ENCODE results near the gene DXO.
A peak's percentile ranks its signal among the peaks of the same experiment; 100 is the strongest.
"Not testable (repeated sequence)": the region's sequence is repeated elsewhere in the genome, so short reads cannot be mapped to it uniquely, and the experiment has no call there.

DXO gene

DNA sequence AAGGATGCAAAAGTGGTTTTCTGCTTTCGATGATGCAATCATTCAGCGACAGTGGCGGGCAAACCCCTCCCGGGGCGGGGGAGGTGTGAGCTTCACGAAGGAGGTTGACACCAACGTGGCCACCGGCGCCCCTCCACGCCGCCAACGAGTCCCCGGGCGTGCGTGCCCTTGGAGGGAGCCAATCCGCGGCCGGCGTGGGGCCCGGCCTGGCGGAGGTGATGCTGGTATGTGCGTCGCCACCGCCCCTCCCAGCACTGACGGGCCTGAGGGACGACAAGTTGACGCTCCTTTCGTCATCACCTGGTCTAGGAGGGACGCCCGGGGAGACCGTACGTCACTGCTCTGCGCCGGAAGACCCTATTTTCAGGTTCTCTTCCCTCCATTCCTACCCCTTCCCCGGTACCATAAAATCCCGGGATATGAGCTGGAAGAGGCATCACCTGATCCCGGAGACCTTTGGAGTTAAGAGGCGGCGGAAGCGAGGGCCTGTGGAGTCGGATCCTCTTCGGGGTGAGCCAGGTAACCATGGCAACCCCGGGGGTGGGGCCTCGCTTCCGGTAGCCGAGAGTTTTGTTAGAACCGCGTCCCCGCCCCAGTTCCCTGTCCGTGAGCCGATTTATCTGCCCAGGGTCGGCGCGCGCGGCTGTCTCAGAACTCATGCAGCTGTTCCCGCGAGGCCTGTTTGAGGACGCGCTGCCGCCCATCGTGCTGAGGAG is at the start of gene DXO:
TSS of gene DXO (minus strand) at position 146 of the 716 bp plus-strand sequence. CDS start 463 bp downstream, outside the sequence.
- peak; percentile 96 for DNase-seq (ENCODE audit: low read depth in 2 of 2)

DNA sequence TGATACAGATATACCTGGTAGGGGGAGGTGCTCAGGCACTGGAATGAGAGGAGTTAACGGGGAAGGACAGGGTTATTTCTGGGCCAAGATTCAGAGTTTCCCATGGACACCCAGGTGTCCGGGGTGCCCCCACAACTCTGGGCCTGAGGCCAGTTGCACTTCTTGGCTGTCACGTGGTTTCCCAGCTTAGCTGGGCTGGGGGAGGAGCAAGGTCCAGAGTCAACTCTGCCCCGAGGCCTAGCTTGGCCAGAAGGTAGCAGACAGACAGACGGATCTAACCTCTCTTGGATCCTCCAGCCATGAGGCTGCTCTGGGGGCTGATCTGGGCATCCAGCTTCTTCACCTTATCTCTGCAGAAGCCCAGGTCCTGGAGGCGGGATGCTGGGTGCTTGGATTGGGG is 42.6 kb upstream of the DXO start, which contains the start of gene C4B:
TSS of gene C4B (plus strand) at position 249 of the 400 bp plus-strand sequence. CDS start at position 300, 51 bp downstream.
- DNase-seq (ENCODE audit: low read depth in 2 of 2) = not testable (repeated sequence)

DNA sequence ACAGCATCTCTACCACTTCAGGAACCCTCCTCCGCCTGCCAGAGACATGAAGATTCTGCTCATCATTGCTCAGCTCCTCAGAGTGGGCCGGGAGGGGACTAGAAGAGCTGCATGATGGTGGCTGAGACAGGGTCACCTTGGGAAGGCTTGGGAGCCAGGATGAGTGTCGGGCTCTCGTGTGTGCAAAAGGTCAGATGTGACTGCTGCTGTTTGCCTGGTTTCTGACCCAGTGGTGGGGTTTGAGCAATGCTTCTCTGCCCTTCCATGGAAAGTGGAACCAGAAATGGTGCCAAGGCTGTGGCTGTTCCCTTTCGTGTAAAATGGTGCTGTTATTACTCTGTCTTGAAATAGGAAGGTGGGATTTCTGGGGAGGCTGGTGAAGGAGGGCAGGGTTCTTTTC is 41.8 kb upstream of the DXO start:
- not testable (repeated sequence) for DNase-seq (ENCODE audit: low read depth in 2 of 2)

DNA sequence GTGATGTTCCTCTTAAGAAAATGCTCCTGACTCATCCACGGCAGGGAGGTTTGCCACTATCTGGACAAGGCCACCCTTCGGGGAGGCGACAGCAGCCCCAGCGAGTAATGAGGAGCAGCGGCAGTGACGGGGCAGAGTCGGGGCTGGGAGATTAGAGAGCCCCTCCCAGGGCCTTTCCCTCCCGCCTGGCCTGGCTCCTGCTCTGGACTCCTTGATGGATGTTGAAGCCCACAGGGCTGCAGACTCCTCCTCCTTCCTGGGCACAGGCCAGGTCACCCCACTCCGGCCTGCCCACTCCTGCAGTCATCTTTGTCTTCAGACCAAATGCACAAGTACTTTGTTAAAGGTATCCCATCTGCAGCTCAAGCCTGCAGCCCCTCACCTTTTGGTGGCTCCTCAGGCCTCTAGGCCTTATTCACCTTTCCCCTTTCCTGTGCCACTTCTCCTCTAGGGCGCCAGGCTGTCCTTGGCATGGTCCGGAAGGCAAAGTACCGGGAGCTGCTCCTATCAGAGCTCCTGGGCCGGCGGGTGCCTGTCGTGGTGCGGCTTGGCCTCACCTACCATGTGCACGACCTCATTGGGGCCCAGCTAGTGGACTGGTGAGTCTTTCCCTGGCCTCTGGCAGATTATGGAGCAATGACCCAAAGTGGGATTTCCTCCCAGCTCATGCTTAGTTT is 41.1 kb upstream of the DXO start:
- not testable (repeated sequence) for DNase-seq (ENCODE audit: low read depth in 2 of 2)

DNA sequence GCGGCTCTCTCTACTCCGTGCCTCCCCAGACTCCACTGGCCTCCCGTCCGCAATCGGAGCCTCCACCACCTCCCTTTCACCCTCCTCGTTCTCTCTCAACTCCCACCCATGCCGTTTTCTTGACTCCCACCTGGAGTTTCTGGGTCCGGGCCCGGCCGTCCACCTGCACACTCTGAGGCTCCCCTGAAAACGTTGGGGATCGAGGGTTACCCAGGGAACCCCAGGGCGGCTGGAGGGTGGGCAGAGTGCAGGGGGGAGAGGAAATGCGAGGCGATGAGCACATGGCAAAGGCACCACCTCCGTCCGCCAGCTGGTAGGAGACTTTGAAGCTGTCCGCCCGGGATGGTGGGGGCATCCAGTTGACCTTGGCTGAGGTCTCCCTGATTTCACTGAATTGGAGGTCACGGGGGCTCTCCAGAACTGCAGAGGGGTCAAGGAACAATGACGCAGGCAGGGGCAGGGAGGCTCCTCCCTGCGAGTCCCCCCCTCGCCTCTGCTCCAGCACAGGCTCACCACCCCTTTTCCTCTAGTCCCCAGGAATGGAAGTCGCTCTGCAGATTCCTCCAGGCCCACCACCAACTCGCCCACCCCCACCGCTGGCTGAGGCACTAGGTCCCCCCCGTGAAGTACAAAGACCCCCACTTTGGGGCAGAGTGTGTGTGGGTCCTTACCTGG is 39.1 kb upstream of the DXO start:
- DNase-seq (ENCODE audit: low read depth in 2 of 2) = not testable (repeated sequence)

GRCh38 chr6:32009537-32009936 is 37.6 kb upstream of the DXO start:
- DNase-seq (ENCODE audit: low read depth in 2 of 2) = not testable (repeated sequence)

DNA sequence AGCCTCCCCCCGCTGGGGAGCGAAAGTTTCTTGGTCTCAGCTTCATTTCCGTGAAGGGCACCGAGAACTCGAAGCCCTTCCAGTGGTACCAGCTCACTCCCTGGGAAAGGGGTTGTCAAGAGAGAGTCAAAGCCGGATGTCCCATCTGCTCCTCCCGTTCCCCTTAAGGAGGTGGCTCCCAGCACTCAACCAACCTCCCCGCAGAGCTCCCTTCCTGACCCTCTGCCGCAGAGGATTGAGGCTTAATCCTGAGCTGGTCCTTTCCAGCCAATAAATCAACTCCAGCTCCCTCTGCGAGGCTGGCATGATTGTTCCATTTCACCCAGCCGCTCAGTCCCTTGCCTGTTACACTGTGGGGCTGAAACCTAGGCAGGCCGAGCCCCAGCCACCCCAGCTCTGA is 36.7 kb upstream of the DXO start:
- not testable (repeated sequence) for DNase-seq (ENCODE audit: low read depth in 2 of 2)

GRCh38 chr6:32008037-32008436 is 36.1 kb upstream of the DXO start:
- DNase-seq (ENCODE audit: low read depth in 2 of 2) = not testable (repeated sequence)

DNA sequence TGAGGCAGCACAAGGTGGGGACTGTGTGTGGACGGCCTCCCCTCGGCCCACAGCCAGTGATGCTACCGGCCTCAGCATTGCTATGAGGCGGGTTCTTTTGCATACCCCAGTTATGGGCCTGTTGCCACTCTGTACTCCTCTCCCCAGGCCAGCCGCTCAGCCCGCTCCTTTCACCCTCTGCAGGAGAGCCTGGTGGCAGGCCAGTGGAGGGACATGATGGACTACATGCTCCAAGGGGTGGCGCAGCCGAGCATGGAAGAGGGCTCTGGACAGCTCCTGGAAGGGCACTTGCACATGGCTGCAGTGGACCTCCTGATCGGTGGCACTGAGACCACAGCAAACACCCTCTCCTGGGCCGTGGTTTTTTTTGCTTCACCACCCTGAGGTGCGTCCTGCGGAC is 35.1 kb upstream of the DXO start:
- DNase-seq (ENCODE audit: low read depth in 2 of 2) = not testable (repeated sequence)

DNA sequence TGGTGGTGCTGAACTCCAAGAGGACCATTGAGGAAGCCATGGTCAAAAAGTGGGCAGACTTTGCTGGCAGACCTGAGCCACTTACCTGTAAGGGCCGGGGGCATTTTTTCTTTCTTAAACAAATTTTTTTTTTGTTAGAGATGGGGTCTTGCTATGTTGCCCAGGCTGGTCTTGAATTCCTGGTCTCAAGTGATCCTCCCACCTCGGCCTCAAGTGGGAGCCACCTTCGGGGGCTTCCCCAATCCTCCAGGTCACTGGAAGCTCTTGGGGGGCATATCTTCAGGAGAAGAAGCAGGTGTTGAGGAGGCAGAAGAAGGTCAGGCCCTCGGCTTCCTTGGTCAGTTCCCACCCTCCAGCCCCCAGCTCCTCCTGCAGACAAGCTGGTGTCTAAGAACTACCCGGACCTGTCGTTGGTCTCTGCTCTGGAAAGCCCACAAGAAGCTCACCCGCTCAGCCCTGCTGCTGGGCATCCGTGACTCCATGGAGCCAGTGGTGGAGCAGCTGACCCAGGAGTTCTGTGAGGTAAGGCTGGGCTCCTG is 34.1 kb upstream of the DXO start:
- not testable (repeated sequence) for DNase-seq (ENCODE audit: low read depth in 2 of 2)

DNA sequence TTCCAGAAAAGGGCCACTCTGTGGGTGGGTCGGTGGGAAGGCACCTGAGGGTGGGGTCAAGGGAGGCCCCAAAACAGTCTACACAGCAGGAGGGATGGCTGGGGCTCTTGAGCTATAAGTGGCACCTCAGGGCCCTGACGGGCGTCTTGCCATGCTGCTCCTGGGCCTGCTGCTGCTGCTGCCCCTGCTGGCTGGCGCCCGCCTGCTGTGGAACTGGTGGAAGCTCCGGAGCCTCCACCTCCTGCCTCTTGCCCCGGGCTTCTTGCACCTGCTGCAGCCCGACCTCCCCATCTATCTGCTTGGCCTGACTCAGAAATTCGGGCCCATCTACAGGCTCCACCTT is 33.6 kb upstream of the DXO start:
- DNase-seq (ENCODE audit: low read depth in 2 of 2) = not testable (repeated sequence)

DNA sequence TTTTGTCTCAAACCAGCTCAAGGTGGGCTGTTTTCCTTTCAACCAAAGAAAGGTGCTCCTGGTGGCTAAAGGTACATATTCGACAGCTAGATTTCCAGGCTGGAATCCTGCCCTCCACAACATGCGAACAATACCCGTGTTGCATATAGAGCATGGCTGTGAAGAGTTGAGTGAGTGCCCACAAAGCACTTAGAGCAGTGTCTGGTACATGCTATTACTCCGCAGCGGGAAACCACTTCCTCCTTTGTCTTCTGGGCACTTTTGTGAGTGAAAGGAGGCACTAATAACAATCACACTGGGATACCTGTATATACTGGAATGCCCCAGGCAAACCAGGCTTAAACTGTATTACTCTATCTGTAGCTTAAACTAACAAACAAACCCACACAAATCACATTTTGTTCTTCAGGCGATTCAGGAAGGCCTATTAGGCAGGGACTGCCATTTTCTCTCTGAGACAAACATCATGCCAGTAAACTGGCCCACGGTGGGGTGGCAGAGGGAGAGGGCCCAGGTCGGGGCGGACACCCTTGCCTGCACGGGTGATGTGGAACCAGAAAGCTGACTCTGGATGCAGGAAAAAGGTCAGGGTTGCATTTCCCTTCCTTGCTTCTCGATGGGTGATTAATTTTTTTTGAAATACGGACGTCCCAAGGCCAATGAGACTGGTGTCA is 33.1 kb upstream of the DXO start:
- DNase-seq (ENCODE audit: low read depth in 2 of 2) = not testable (repeated sequence)

GRCh38 chr6:32004393-32004792 is 32.5 kb upstream of the DXO start:
- not testable (repeated sequence) for DNase-seq (ENCODE audit: low read depth in 2 of 2)

DNA sequence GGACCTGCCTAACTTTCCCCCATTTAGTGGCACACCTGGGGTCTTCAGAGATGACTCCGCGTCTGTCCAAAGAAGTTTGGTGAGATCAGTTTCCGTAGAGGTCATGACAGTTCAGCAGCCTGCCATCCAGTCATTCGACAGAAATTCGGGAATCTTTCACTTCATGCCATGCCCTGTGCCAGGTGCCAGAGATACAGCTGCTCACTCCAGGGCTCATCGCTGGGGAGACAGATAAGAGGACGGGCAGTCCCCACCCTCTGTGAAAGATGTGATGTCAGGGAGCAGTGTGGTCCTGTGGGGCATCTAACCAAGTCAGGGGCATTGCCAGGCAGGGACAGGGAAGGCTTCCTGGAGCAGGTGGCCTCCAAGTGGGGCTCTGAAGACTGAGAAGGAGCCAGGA is 31.4 kb upstream of the DXO start:
- DNase-seq (ENCODE audit: low read depth in 2 of 2) = not testable (repeated sequence)

GRCh38 chr6:32002546-32003268 is 30.8 kb upstream of the DXO start:
- DNase-seq (ENCODE audit: low read depth in 2 of 2) = not testable (repeated sequence)

- not testable (repeated sequence) for DNase-seq (ENCODE audit: low read depth in 2 of 2)
These were observed 24.4 kb upstream of the DXO start for GRCh38 chr6:31996385-31996784.

GRCh38 chr6:31994421-31994820 is 22.5 kb upstream of the DXO start:
- DNase-seq (ENCODE audit: low read depth in 2 of 2) = not testable (repeated sequence)

DNA sequence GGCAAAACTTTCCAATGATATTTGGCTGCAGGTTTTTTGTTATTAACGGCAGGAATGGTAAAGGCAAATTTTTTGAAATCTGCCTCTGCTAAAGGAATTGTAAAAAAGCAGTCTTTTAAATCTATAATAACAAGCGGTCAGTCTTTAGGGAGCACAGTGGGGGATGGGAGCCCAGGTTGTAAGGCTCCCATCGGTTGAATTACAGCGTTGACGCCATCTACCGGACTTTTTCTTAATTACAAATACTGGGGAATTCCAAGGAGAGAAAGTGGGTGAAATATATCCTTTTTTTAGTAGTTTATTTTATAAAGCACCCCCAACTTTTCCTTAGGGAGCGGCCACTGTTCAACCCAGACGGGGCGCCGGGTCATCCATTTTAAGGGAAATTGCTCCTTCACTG is 17.4 kb upstream of the DXO start:
- not testable (repeated sequence) for DNase-seq (ENCODE audit: low read depth in 2 of 2)

DNA sequence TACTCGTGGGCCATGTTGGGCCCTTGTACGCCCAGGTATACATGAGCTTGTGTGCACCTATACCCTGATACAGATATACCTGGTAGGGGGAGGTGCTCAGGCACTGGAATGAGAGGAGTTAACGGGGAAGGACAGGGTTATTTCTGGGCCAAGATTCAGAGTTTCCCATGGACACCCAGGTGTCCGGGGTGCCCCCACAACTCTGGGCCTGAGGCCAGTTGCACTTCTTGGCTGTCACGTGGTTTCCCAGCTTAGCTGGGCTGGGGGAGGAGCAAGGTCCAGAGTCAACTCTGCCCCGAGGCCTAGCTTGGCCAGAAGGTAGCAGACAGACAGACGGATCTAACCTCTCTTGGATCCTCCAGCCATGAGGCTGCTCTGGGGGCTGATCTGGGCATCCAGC is 9.8 kb upstream of the DXO start, which contains the start of gene C4A:
TSS of gene C4A (plus strand) at position 314 of the 400 bp plus-strand sequence. CDS start at position 365, 51 bp downstream.
- DNase-seq (ENCODE audit: low read depth in 2 of 2) = not testable (repeated sequence)

DNA sequence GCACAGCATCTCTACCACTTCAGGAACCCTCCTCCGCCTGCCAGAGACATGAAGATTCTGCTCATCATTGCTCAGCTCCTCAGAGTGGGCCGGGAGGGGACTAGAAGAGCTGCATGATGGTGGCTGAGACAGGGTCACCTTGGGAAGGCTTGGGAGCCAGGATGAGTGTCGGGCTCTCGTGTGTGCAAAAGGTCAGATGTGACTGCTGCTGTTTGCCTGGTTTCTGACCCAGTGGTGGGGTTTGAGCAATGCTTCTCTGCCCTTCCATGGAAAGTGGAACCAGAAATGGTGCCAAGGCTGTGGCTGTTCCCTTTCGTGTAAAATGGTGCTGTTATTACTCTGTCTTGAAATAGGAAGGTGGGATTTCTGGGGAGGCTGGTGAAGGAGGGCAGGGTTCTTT is 9.1 kb upstream of the DXO start:
- not testable (repeated sequence) for DNase-seq (ENCODE audit: low read depth in 2 of 2)

Data from stimulated activated CD8-positive, alpha-beta memory T cell treated with anti-CD3 and anti-CD28 coated beads, Interleukin-2, amount 100 ng/mL, for 48 hours (primary cell).